ENCODE data around the gene APBB2. TPM values are rescaled to one million over a fixed set of nuclear protein-coding genes. Genes with fewer than 3 reads are reported as not detected.

The APBB2 gene
- total RNA-seq, 4 donors from 2014 or later, result 66.3 to 133 (median 90.2) TPM

DNA sequence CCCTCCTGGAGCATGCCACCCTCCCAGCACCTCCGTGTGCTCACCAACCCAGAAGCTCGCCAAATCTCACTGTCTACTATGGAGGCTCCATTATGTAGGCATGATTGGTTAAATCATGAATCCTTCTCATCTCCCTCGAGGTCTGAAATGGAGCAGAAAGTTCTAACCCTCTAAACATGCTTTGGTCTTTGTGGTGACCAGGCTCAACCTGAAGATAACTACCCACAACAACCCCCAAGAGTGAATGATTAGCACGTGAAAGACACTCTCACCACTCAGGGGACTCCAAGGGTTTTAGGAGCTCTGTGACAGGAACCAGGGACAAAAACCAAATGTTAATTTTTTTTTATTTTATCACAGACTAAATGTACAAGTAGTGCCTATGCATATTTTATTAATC, 47.2 kb downstream of the APBB2 start:
- Histone ChIP-seq H3K27ac (no peak overlapping the region), H3K27me3 (no peaks in the 10 kb centered on the region), H3K36me3 (no peaks in the 10 kb centered on the region), H3K4me3 (no peak overlapping the region), H3K4me1 (peaks cover 0 to 19% (median 0%) of the 10 kb centered on the region in 3 donors), H3K9me3 (no peaks in the 10 kb centered on the region)
- TF ChIP-seq, protein P1, sequence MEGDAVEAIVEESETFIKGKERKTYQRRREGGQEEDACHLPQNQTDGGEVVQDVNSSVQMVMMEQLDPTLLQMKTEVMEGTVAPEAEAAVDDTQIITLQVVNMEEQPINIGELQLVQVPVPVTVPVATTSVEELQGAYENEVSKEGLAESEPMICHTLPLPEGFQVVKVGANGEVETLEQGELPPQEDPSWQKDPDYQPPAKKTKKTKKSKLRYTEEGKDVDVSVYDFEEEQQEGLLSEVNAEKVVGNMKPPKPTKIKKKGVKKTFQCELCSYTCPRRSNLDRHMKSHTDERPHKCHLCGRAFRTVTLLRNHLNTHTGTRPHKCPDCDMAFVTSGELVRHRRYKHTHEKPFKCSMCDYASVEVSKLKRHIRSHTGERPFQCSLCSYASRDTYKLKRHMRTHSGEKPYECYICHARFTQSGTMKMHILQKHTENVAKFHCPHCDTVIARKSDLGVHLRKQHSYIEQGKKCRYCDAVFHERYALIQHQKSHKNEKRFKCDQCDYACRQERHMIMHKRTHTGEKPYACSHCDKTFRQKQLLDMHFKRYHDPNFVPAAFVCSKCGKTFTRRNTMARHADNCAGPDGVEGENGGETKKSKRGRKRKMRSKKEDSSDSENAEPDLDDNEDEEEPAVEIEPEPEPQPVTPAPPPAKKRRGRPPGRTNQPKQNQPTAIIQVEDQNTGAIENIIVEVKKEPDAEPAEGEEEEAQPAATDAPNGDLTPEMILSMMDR (IDR thresholded peaks at IDR 0.05), result no peak
- TF ChIP-seq POLR2AphosphoS5 (IDR thresholded peaks at IDR 0.05) (no peak), EP300 (IDR thresholded peaks at IDR 0.05) (no peak), POLR2A (IDR thresholded peaks at IDR 0.05) (no peak)
- WGBS, 2 donors (ENCODE audit: low coverage in 1 of 2), result 89 to 100% methylated on average over 1 of the region's 4 CpGs
- no peak for ATAC-seq

DNA sequence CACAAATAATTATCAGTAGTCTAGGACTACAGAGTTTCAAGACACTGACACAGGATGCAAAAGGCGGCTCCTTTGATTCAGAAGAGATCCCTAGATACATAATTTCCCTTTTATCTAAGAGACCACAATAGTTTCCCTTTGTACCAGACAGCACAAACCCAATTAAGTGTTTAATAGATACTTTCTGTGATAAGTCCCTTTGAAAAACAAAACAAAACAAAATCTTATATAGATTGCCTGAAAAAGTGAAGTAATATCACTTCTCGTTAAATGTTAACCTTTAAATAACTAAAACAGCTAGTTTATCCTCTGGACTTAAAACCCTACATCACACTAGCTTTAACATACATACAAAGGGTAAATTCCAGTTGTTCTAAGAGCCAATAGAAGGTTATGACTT, 49.9 kb downstream of the APBB2 start:
- WGBS, 2 donors (ENCODE audit: low coverage in 1 of 2), result 90 to 100% methylated on average over 1 to 2 of the region's 2 CpGs

DNA sequence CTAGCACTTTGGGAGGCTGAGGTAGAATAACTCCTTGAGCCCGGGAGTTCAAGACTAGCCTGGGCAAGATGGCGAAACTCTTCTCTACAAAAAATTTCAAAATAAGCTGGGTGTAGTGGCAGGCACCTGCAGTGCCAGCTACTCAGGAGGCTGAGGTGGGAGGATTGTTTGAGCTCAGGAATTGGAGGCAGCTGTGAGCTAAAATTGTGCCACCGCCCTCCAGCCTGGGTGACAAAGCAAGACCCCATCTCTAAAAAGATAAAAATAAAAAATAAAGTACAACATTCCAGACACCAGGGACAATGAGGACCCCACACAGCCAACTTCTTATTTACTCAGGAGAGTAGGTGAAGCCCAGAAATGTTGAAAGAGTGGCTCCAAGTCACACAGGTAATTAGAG, 53.0 kb downstream of the APBB2 start:
- 89 to 100% methylated on average over 1 to 2 of the region's 3 CpGs for WGBS, 2 donors (ENCODE audit: low coverage in 1 of 2)
- Histone ChIP-seq H3K27ac (no peak overlapping the region), H3K4me3 (no peak overlapping the region), H3K9me3 (no peaks in the 10 kb centered on the region), H3K36me3 (no peaks in the 10 kb centered on the region), H3K27me3 (no peaks in the 10 kb centered on the region), H3K4me1 (peaks cover 0 to 38% (median 0%) of the 10 kb centered on the region in 3 donors)
- TF ChIP-seq POLR2AphosphoS5 (IDR thresholded peaks at IDR 0.05) (no peak), POLR2A (IDR thresholded peaks at IDR 0.05) (no peak), EP300 (IDR thresholded peaks at IDR 0.05) (no peak)
- TF ChIP-seq, protein P1 (IDR thresholded peaks at IDR 0.05), result no peak
- no peak for ATAC-seq

More for the DNA sequence above, 49.9 kb downstream of the APBB2 start:
- no peak for TF ChIP-seq EP300 (IDR thresholded peaks at IDR 0.05)
- no peak for TF ChIP-seq POLR2AphosphoS5 (IDR thresholded peaks at IDR 0.05)
- TF ChIP-seq POLR2A (IDR thresholded peaks at IDR 0.05), result no peak
- TF ChIP-seq, protein P1 (IDR thresholded peaks at IDR 0.05), result no peak
- no peak for ATAC-seq
- peaks cover 0 to 19% (median 0%) of the 10 kb centered on the region in 3 donors for H3K4me1 ChIP-seq
- no peaks in the 10 kb centered on the region for H3K27me3 ChIP-seq
- H3K27ac ChIP-seq, result no peak overlapping the region
- no peaks in the 10 kb centered on the region for H3K36me3 ChIP-seq
- H3K4me3 ChIP-seq, result no peak overlapping the region
- H3K9me3 ChIP-seq, result no peaks in the 10 kb centered on the region

DNA sequence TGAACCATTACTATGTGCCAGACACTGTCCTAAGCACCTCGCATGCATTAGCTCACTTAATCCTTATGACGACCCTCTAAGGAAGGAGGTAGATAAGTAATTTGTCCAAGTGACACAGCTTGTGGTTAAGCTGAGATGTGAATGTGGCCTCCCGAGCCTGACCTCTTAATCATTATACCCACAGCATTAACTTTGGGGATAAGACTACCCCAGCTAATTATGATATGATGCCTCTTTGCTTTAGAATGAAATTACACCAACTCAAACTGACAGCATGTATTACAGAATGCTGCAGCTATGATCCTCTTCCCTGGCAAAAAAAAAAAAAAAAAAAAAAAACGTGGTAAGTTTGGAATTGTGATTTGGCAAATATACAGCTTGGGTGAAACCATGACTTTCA, 53.5 kb downstream of the APBB2 start:
- Histone ChIP-seq H3K27me3 (no peaks in the 10 kb centered on the region), H3K4me1 (peaks cover 0 to 43% (median 0%) of the 10 kb centered on the region in 3 donors), H3K36me3 (no peaks in the 10 kb centered on the region), H3K9me3 (no peaks in the 10 kb centered on the region), H3K4me3 (no peak overlapping the region), H3K27ac (no peak overlapping the region)
- no peak for ATAC-seq
- TF ChIP-seq EP300 (IDR thresholded peaks at IDR 0.05), result no peak
- WGBS, 2 donors (ENCODE audit: low coverage in 1 of 2), result 64 to 85% methylated on average over 4 of the region's 4 CpGs

DNA sequence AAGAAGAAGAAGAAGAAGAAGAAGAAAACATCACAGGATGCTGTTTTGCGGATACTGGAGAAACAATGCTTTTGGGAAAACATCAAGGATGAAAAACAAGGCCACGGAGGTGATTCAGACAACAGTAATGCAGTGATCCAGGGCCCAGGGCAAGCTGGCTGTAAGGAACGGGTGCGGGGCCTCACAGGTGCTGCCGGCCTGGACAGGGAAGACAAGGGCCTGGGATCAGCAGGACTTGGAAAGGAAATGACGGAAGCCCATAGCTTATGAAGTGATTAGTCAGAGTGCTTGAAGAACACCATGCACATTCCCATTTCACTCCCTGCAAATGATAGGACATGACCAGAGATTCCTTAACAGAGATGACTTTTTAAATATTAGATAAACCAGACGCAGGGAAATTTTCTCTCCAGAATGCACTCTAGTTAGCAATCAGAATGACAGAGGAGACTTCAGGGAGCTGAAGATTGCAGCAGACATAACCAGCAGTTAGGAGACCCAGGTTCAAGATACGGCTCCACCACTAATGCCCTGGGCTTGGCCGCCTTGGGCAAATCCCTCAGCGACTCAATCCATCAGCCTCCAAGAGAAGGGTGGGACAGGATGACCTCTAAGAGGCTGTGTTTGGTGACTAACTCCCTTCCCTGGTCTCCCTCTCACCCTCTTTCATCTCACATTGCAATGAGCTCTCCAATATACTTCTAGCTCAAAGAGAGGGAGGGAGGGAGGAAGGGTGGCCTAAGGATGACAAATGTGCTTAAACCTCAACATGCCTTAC, 54.1 kb downstream of the APBB2 start:
- ATAC-seq, result no peak
- no peak overlapping the region for H3K4me3 ChIP-seq
- 54 to 78% methylated on average over 6 to 10 of the region's 10 CpGs for WGBS, 2 donors (ENCODE audit: low coverage in 1 of 2)
- no peak for TF ChIP-seq POLR2AphosphoS5 (IDR thresholded peaks at IDR 0.05)
- TF ChIP-seq, protein P1 (IDR thresholded peaks at IDR 0.05), result no peak
- no peak for TF ChIP-seq EP300 (IDR thresholded peaks at IDR 0.05)
- TF ChIP-seq POLR2A (IDR thresholded peaks at IDR 0.05), result no peak
- no peaks in the 10 kb centered on the region for H3K36me3 ChIP-seq
- H3K27me3 ChIP-seq, result no peaks in the 10 kb centered on the region
- peaks cover 0 to 49% (median 0%) of the 10 kb centered on the region in 3 donors for H3K4me1 ChIP-seq
- H3K9me3 ChIP-seq, result no peaks in the 10 kb centered on the region
- no peak overlapping the region for H3K27ac ChIP-seq

All from gastroesophageal sphincter (tissue), 4 donors.